GM18858 (cell line): Measurements from ENCODE around the gene RAB40C.

Experiments used
- ATAC-seq: cut with Tn5 transposase; IDR thresholded peaks from one replicate; pipeline ENCODE4 v1.9.1; 2021; ENCODE audit not compliant: unreplicated experiment

The RAB40C gene

DNA sequence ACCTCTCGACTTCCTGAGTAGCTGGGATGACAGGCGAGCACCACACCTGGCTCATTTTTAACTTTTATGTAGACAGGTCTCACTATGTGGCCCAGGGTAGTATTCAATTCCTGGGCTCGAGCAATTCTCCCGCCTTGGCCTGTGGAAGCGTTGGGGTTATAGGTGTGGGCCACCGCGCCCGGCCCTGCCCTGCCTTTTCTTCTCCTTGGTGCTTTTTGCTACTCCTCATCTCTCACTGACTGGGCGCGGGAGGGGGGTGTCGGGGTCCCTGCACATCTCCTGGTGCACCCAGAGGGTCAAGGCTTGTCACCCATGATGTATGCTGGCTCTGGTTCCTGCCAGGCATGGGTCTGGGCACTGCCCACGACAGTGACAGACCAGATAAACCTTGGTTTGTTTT is 54.7 kb downstream of the RAB40C start:
- no peak for ATAC-seq

DNA sequence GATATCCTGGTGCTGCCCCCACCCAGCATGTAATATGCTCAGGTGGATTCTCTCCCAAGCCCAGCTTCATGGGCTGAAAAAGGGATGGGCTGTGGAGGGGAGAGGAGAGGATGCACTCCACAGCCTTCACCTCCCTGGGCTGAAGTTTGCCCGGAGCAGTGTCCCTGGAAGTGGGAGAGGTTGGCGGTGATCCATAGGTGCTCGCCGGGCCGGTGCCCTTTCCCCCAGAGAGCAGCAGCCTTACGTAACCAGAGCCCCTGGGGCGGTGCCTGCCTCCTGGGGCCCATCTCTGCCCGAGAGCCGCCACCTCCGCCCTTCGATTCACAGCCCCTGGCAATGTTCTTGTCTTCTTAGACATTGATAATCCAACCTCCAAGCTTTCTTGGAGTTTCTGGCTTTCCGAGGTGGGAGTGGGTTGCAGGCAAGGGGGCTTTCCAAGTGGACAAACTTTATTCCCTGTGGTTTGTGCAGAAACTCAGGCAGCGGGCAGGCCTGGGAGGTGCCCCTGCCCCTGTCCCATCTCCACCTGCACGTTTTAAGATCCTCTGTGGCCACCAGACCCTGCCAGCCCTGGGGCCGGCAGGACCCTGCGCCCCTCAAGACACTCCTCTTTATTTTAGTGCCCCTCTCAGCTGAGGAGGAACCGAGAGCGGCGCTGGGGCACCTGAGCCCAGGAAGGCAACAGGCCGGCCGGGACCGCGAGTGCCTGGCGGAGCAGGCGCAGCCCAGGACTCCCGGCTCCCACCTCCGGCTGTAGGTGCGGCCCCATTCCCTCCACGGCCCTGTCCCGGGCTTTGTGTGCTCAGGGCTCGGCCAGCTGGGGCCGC is 56.2 kb downstream of the RAB40C start:
- ATAC-seq, result no peak

DNA sequence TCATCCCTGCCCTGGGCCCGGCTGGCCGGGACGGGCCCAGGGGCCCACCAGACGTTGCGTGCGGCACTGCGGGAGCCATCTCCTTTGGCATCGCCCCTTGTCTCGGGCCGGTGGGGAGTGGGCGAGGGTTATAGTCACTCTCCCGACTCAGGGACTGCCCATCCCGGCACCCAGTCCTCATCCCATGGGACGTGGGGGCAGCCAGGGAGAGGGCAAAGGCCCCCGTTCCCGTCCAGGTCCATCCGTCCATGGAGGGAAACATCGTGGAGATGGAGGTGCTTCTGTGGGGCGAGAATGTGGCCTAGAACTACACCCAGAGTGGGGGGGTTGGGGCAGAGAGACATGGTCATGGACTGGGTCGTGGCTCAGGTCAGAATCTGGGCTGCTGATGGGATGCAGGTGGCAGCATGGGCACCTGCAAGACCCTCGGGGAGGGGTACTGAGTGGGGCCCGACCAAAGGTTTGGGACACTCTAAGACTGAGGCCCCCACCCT is 56.9 kb downstream of the RAB40C start:
- no peak for ATAC-seq

GRCh38 chr16:647173-647902 is 57.5 kb downstream of the RAB40C start:
- no peak for ATAC-seq

DNA sequence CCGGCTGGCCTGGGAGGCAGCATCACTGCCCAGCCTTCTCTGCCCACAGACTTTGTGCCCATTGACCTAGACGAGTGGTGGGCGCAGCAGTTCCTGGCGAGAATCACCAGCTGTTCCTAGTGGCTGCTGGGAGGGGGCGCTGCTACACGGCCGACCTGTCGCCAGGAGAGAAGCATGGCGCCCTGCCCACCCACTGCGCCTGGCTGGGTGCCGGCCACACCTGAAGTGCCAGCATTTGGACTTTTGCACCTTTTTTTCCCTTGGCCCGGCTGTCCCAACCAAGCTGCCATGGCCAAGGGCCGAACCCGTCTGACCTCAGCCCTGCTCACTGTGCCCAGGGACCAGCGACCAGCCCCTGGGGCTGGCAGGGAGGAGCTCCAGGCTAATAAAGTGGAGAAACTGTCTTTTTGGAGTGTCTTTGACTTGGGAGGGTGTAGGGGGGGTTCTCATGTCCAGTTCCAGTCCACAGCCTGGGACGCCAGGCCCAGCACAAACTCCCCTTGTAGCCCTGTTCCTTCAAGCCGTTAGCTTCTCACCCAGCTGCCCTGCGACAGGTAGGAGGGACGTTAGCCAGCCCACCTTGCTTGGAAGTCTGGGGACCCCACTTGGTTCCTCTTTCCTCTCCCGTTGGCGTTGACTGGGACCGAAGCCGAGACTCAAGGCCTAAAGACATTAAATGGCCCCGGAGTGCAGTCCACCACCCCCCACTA is 58.4 kb downstream of the RAB40C start:
- ATAC-seq, result no peak

DNA sequence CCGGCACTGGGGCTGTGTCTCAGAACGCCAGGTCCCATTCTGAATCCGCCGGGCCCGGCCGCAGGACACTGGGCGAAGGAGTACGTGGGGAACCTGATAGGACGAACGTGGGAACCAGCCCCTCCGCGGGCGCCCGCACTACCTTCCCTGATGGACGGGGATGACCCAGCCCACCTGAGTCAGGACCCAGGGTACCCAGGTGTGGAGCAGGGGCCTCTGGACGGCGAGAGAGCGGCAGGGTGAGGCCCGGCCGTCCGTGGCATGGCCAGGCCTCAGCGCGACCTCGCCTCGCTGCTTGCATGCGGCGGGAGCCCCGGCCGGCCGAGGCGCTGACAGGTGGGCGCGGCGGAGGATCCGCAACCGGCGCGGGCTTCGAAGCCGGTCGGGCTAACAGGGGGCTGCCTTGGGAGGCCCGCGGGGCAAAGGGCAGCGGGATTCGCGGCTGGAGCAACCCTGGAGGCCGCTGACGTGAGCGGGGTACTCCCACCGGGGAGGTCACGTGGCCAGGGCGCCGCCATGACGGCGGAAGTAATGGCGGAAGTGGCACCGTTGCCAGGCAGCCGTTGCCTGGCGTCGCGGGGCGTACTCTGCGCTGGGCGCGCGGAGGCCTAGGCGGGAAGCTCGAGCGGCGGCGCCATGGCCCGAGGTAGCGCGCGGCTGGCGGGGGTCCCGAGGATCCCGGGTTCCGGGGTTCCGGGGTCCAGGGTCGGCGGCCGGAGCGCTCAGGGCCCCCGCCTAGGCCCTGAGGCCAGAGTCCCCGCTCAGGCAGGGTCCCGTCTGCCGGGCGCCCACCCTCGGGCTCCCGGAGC is 59.1 kb downstream of the RAB40C start, which contains the start of gene WDR90:
TSS of gene WDR90 (plus strand) at position 585 of the 809 bp plus-strand sequence. CDS start at position 637, 52 bp downstream.
- ATAC-seq, result peak; percentile 77

DNA sequence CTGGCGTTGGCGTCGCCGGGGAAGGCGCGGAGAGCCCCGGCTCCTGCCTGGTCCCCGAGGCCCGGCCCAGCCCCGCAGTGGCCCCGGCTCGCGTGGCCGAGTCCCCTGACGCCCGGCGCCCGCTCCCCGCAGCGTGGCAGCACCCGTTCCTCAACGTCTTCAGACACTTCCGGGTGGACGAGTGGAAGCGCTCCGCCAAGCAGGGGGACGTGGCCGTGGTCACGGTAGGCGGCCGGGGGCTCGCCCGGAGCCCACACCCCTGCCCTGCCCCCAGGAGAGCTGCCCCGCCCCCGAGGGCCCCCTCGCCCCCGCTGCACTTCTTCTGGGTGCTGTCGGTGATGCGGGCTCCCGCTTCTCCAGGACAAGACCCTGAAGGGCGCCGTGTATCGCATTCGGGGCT is 59.8 kb downstream of the RAB40C start:
- ATAC-seq, result no peak

- no peak for ATAC-seq
Measured at GRCh38 chr16:651844-652243, 62.0 kb downstream of the RAB40C start.

DNA sequence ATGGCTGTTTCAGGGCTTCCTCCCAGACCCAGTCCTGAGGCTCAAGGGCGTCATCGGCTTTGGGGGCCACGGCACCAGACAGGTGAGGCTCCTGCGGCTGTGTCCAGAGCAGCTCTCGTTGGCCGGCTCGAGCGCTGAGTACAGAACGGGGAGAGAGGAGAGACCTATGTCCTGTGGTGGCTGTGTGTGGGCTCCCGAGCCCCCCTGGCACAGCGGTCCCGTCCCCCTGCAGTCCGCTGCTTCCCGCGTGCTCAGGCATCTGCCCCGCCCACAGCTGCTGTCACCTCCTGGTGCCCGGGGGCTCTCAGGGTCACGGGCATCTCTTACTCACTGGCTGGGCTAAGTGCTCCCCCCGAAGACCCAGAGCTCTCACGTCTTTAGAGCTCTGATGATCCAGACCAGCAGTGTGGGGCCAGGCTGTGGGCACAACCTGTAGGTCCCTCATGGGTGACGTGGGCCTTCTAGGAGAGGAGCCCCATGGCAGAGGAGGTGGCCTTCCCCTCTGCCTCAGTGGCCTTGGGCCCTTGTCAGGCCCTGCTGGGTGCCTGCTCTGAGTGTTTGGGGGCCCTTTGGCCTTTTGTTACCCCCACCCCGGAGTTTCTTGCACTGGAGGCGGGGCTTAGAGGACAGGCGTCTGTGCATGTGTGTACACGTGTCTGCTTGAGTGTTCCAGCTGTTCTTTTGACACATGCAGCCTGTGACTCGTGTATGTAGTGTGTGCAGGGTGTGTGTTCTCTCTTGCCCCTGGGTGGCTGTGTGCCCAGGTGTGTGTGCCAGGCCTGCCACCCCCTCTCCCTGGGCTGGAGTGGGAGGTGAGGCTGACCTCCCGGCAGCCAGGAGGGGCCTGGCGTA is 62.8 kb downstream of the RAB40C start:
- no peak for ATAC-seq

GRCh38 chr16:654034-654433 is 64.2 kb downstream of the RAB40C start:
- no peak for ATAC-seq

- no peak for ATAC-seq
Measured at GRCh38 chr16:657487-657886, 67.6 kb downstream of the RAB40C start.

DNA sequence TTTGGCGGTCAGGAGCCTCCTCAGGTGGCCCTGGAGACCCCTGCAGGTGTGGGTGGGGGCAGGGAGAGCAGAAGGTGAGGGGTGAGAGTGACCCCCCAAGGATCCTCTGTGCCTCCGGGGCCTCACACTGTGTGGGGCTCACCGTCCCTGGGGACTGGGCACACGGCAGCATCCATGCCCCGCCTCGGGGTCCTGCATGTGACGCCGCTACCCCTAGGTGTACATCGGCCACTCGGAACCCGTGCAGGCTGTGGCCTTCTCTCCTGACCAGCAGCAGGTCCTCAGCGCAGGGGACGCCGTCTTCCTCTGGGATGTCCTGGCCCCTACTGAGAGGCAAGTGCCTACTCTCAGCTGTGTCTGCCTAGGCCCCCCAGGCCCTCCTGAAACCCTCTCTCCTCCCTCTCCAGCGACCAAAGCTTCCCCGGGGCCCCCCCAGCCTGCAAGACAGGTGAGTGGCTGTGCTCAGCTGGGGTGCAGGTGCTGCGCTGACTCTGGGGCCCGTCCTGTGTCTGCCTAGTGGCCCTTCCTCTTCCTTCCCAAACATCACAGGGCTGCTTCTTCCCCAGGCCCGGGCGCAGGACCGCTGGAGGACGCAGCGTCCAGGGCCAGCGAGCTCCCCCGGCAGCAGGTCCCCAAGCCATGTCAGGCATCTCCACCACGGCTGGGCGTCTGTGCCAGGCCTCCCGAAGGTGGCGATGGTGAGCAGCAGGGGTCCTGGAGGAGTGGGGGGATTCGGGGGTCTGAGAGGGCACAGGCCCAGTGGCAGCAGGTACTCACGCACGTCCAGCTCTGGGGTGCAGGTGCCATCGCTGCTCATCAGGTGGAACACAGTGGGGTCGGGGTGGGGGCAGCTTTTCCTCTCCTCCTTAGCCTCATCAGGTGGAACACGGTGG is 69.1 kb downstream of the RAB40C start:
- no peak for ATAC-seq

GRCh38 chr16:659618-660017 is 69.8 kb downstream of the RAB40C start:
- ATAC-seq, result no peak

DNA sequence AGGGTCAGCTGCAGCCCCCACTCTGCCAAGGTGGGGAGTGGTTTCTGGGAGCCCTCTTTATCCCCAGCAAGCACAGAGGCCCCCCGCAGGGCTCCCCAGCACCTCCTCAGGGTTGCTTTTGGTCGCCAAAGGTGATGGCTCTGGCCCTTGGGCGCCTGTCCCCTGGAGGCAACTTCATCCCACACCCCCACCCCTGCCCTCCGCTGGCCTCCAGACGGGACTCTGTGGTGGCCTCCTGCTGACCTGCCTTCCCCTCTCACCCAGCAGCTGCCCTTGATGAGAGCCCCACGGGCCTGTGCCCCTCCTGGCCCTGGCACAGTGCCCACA is 70.2 kb downstream of the RAB40C start:
- ATAC-seq, result no peak

GRCh38 chr16:660459-661183 is 70.8 kb downstream of the RAB40C start:
- no peak for ATAC-seq

GRCh38 chr16:661184-661821 is 71.4 kb downstream of the RAB40C start:
- no peak for ATAC-seq

DNA sequence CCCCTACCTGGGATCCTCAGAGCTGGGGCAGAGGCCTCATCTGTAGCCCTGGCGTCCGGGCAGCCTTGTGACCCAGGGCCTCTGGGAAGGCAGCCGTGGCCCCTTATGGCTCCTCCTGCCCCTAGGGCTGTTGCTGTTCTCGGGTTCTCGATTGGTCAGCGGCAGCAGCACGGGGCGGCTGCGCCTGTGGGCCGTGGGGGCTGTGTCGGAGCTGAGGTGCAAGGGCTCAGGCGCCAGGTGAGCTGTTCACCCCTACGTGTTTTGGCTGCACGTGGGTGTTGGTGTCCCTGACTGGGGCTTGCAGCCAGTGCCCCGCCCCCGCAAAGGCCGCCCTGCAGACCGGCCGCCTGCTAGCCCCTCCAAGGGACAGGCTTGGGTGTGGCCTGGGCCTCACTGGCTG is 72.2 kb downstream of the RAB40C start:
- no peak for ATAC-seq

DNA sequence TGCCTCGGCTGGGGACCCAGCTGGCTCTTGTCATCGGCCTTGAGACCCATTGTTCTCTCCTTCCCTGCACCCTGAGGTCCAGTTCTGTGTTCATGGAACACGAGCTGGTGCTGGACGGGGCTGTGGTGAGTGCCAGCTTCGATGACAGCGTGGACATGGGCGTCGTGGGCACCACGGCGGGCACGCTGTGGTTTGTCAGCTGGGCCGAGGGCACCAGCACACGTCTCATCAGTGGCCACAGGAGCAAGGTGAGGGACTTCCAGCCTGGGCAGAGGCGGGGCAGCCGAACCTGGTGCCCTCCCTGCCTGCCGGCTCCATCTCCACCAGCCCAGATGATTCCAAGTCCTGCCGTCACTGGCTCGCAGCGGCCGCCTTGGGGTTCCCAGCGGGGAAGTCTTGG is 72.7 kb downstream of the RAB40C start:
- ATAC-seq, result no peak
